PFSK-1 (cell line): ENCODE data around the gene FOXK2.

Source experiments
- FOXP2 ChIP-seq: optimal IDR thresholded peaks from 2 replicates; pipeline ENCODE3; 2011; ENCODE audit warnings: borderline replicate concordance, control low read depth, inconsistent platforms; ENCODE audit not compliant: insufficient read depth; ENCODE audit errors: extremely low read length, extremely low read depth
- POLR2AphosphoS5 ChIP-seq: IDR thresholded peaks from 2 replicates; pipeline ENCODE4 v1.6.1; 2012; ENCODE audit warnings: low read depth, mild to moderate bottlenecking, control low read depth, low read length, moderate library complexity
- REST ChIP-seq, 2 experiments: IDR thresholded peaks; 2 replicates each; pipeline versions ENCODE4 v1.6.1 to v1.8.0; 2011 to 2012; ENCODE audit warnings: low read depth in 2 of 2, low read length in 2 of 2, control low read depth in 1 of 2, inconsistent platforms in 1 of 2, mild to moderate bottlenecking in 1 of 2, moderate library complexity in 1 of 2; ENCODE audit not compliant: insufficient read depth in 1 of 2
- SIN3A ChIP-seq: IDR thresholded peaks from 2 replicates; pipeline ENCODE4 v1.6.1; 2012; ENCODE audit warnings: mild to moderate bottlenecking, low read length, moderate library complexity, borderline replicate concordance; ENCODE audit not compliant: insufficient read depth
- TAF1 ChIP-seq: IDR thresholded peaks from 2 replicates; pipeline ENCODE4 v1.6.1; 2012; ENCODE audit warnings: low read length, control low read depth, borderline replicate concordance; ENCODE audit not compliant: insufficient read depth

FOXK2 gene

GRCh38 chr17:82596837-82597672, 77.5 kb downstream of the FOXK2 start:
- TF ChIP-seq REST (IDR thresholded peaks at IDR 0.05; ENCODE audit: insufficient read depth in 1 of 2, low read depth in 2 of 2, low read length in 2 of 2) (no peak), SIN3A (no peak), TAF1 (no peak), POLR2AphosphoS5 (no peak), FOXP2 (no peak)

- TF ChIP-seq FOXP2 = no peak
- no peak for TF ChIP-seq SIN3A
- TF ChIP-seq POLR2AphosphoS5 = no peak
- TF ChIP-seq TAF1 = no peak
- no peak for TF ChIP-seq REST (IDR thresholded peaks at IDR 0.05; ENCODE audit: insufficient read depth in 1 of 2, low read depth in 2 of 2, low read length in 2 of 2)
Measured at GRCh38 chr17:82598256-82599119, 79.0 kb downstream of the FOXK2 start.

GRCh38 chr17:82599674-82600661, 80.4 kb downstream of the FOXK2 start:
- TF ChIP-seq TAF1 (no peak), POLR2AphosphoS5 (no peak), SIN3A (no peak), REST (IDR thresholded peaks at IDR 0.05; ENCODE audit: insufficient read depth in 1 of 2, low read depth in 2 of 2, low read length in 2 of 2) (no peak), FOXP2 (no peak)

- no peak for TF ChIP-seq TAF1
- no peak for TF ChIP-seq FOXP2
- no peak for TF ChIP-seq REST (IDR thresholded peaks at IDR 0.05; ENCODE audit: insufficient read depth in 1 of 2, low read depth in 2 of 2, low read length in 2 of 2)
- no peak for TF ChIP-seq SIN3A
Measured at GRCh38 chr17:82600731-82601446, 81.4 kb downstream of the FOXK2 start.
